HG03439 (cell line): ENCODE data around the gene TMOD3.

Experiments used
- ATAC-seq: cut with Tn5 transposase; IDR thresholded peaks from one replicate; pipeline ENCODE4 v1.9.1; 2021; ENCODE audit warnings: mild to moderate bottlenecking, moderate library complexity; ENCODE audit not compliant: unreplicated experiment

The TMOD3 gene

GRCh38 chr15:51825698-51826097 lies 3.8 kb upstream of the TMOD3 start:
- no peak for ATAC-seq

GRCh38 chr15:51828621-51829375 lies 655 bp upstream of the TMOD3 start:
- no peak for ATAC-seq

- no peak for ATAC-seq
Measured at GRCh38 chr15:51830276-51830806, 888 bp downstream of the TMOD3 start.

- ATAC-seq, result no peak
Measured at GRCh38 chr15:51833772-51834171, 4.3 kb downstream of the TMOD3 start.

GRCh38 chr15:51837792-51838251 lies 8.4 kb downstream of the TMOD3 start:
- no peak for ATAC-seq

- ATAC-seq, result no peak
Measured at GRCh38 chr15:51838270-51838669, 8.8 kb downstream of the TMOD3 start.

GRCh38 chr15:51840692-51841091 lies 11.2 kb downstream of the TMOD3 start:
- no peak for ATAC-seq

- ATAC-seq, result no peak
Measured at GRCh38 chr15:51841406-51842040, 12.1 kb downstream of the TMOD3 start.

- no peak for ATAC-seq
Measured at GRCh38 chr15:51842265-51842664, 12.8 kb downstream of the TMOD3 start.

GRCh38 chr15:51842852-51843737 lies 13.6 kb downstream of the TMOD3 start:
- ATAC-seq, result no peak

GRCh38 chr15:51844747-51845426 lies 15.4 kb downstream of the TMOD3 start:
- no peak for ATAC-seq

- no peak for ATAC-seq
Measured at GRCh38 chr15:51846066-51846462, 16.6 kb downstream of the TMOD3 start.

- no peak for ATAC-seq
Measured at GRCh38 chr15:51846463-51847230, 17.2 kb downstream of the TMOD3 start.

- ATAC-seq, result no peak
Measured at GRCh38 chr15:51848811-51849210, 19.4 kb downstream of the TMOD3 start.

- no peak for ATAC-seq
Measured at GRCh38 chr15:51849860-51850259, 20.4 kb downstream of the TMOD3 start.

- ATAC-seq, result no peak
Measured at GRCh38 chr15:51853998-51854397, 24.5 kb downstream of the TMOD3 start.

GRCh38 chr15:51855612-51856011 lies 26.2 kb downstream of the TMOD3 start:
- ATAC-seq, result no peak

GRCh38 chr15:51856714-51857380 lies 27.4 kb downstream of the TMOD3 start:
- ATAC-seq, result no peak
